ENCODE measurements around the gene DUSP1.

DUSP1 gene

DNA sequence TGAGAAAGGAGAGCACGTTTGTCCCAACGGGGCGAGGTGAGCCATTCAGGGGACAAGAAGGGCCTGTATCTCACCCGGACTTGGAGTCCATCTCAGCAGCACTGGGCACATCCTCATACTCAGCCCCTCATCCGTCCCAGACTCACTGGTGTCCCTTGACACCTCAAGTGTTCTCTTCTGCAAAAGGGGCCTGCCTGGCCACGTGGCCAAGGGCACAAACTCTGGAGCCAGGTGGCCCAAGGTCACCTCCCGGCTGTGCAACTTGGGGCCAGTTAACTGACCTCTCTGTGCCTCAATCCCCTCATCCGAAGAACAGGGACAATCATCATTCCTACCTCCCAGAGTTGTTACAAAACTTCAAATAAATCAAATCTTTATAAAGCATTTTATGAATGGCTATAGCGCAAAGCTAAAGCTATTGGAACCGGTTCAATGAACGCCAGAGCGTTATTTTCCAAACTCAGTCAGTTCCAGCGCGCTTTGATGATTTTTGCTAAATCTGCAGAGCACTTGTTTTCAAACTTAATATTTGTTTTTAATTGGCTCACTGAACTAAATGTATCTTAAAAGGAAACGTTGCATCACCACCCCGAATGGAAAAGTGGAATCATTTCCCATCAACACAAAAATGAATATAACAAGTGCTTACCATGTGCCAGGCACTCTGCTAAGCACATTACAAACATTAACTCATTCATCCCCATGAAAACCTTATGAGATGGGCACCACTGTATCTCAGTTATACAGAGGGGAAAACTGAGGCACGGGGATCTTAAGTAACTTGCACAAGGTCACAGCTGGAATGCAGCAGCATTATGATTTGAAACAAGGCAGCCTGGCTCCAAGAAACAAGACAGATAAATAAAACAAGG lies 49.3 kb downstream of the DUSP1 start:
- no peak for DNase-seq

DNA sequence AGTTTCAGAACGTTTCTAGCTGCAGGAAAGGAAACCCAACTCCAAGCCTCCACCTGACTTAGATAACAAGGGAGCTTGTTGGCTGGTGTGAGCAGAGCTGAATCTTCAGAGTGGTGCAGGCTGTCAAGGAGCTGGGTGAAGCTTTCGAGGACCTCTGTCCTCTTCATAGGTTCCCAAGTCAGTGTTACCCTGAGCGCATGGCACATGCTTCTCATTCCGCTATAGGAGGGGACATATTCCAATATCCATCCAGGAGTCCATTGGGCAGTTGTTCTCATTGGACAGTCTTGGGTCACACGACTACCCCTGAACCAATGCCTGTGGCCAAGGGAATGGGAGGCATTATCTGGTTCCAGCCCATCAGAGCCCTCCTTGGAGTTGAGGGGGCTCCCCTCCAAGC lies 50.3 kb downstream of the DUSP1 start:
- no peak for DNase-seq

DNA sequence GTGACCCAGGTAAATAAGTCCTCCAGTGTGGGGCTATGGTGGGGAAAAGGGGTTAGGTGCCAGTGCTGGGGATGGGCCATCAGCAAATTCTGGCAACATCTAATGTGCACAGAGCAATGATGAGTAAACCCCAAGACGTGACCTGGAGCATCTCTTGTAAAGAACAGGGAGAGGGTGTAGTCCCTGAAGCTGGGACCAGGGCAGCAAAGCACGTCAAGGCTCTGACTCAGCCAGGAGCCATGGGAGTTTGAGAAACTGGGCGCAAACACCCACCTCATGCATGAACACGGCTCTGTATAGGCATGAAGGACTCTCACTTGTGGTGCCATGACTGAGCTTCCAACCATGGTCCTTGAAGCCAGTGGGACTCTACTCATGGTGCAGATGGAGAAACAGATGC lies 51.8 kb downstream of the DUSP1 start:
- no peak for DNase-seq

DNA sequence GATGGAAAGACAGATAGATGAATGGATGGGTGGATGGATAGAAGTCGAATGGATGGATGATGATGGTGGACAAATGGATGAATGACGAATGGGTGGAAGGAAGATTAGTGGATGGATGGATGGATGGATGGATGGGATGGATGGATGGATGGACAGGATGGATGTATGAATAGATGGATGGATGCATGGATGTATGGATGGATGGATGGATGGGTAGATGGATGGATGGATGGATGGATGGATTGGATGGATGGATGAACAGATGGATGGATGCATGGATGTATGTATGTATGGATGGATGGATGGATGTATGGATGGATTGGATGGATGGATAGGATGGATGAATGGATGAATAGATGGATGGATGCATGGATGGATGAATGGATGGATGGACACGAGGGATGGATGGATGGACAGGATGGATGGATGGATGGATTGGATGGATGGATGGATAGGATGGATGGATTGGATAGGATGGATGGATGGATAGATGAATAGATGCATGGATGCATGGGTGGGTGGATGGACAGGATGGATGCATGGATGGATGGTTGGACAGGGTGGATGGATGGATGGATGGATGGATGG lies 52.4 kb downstream of the DUSP1 start:
- no peak for DNase-seq

All from NCI-H1105 (cell line).